H1 (cell line): ENCODE measurements around the gene ATP5F1E. TPM values are rescaled to one million over a fixed set of nuclear protein-coding genes. Genes with fewer than 3 reads are reported as not detected.

Experiments used
- CHD7 ChIP-seq: fragments of 300-600 bp; sonication (generic); IDR thresholded peaks from 2 replicates; pipeline ENCODE4 v1.7.1; 2012; ENCODE audit warnings: low read length, moderate library complexity, mild to moderate bottlenecking, inconsistent platforms; ENCODE audit not compliant: insufficient replicate concordance
- FOSL1 ChIP-seq: IDR thresholded peaks from 2 replicates; pipeline ENCODE4 v1.6.1; 2011; ENCODE audit warnings: mild to moderate bottlenecking, low read depth, low read length, moderate library complexity; ENCODE audit not compliant: insufficient read depth
- KDM4A ChIP-seq: IDR thresholded peaks from one replicate; pipeline ENCODE4 v1.7.1; 2012; ENCODE audit warnings: low read depth, mild to moderate bottlenecking, moderate library complexity, low read length, inconsistent platforms; ENCODE audit not compliant: severe bottlenecking
- SAP30 ChIP-seq: fragments of 300-600 bp; sonication (generic); IDR thresholded peaks from 2 replicates; pipeline ENCODE4 v1.7.1; 2012; ENCODE audit warnings: low read length, moderate library complexity, mild to moderate bottlenecking, inconsistent platforms; ENCODE audit not compliant: insufficient read depth, insufficient replicate concordance
- polyA plus RNA-seq, 7 experiments: library from polyadenylated mRNA; depleted of rRNA in 3 of 7; stranded (reverse) in 5 of 7; unstranded in 2 of 7; fragments of >200 nt in 5 of 7; fragments of 200-250 nt in 2 of 7; gene quantifications; 1 replicate in 5 of 7; 2 replicates in 1 of 7; 4 replicates in 1 of 7; pipeline versions ENCODE4 v1.2.1 to v1.2.3, GENCODE V29; 2011 to 2013; ENCODE audit warnings: missing spikeins in 2 of 7, mixed read lengths in 2 of 7
- total RNA-seq: library from RNA; stranded (reverse); fragmentation: NEBNext Ultra II Directional; extraction: Animal tissue kit (Norgen Biotek cat#: 25700); gene quantifications from 2 replicates; pipeline ENCODE4 v1.2.1, GENCODE V29; 2021

The ATP5F1E gene
- total and polyA plus RNA-seq, 2 of the 8 experiments (the other 6 are each of a cell fraction or from before 2014, with no cell fraction given) = 15.7 to 47.8 TPM

DNA sequence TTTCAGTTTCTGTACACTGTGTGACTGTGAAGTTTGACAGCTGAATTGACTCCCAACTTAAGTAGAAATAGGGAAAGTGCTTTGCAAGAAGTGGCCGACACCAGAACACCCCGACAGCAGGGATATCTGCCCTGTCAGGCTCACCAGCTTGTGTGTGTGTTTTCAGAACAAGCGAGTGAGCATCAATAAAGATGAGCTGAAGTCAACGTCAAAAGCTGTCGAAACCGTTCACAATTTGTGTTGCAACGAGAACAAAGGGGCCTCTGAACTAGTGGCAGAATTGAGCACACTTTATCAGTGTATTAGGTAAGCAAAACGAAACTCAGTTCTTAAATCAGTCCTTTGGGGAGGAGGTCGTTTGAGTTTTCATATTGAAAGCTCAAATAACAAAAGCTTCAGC is 40.4 kb downstream of the ATP5F1E start (continued):
- no peak for TF ChIP-seq KDM4A
- no peak for TF ChIP-seq SAP30
- no peak for TF ChIP-seq CHD7
- no peak for TF ChIP-seq FOSL1
